ENCODE measurements around the gene EN1.

EN1 gene

DNA sequence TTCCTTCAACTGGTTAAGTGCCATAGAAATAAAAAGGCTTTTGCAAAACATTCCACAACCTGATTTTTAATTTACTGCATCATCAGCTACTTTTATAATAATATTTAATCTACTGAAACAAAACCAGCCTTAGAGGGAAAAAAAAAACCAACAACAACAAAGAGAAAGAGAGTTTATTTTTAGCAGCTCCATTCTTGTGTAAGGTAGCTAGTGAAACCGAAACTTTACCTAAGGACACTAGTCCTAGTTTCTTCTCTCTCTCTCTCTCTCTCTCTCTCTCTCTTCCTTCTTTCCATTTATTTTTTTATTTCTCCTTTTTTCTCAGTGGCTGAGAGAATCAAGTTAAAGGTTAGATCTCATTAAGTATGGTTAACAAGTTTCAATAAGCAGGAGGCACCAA lies 21.4 kb downstream of the EN1 start:
- in situ Hi-C loops (cut with MboI; ENCODE audit: low sequenced_read_pairs): no loop called here

- in situ Hi-C loops (cut with MboI; ENCODE audit: low sequenced_read_pairs): no loop called here
Observed at GRCh38 chr2:118823633-118824032, 23.8 kb downstream of the EN1 start.

DNA sequence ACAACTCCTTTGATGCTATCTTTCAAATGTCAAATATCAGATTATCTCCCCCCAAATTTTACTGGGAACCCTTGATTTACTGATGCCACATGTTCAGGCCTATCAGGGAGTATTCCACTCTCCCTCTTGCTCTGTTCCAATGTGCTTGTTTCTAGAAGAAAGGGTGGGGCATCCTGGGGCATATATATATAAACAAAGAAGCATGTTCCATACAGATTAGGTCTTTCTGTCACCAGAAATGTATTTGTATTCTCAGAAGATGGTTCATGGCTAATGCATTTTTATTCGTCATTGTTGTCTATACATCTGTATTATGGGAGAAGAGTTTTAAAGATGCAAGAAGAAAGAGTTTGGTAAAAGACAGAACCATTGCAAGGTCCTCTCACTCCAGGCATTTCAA lies 24.9 kb downstream of the EN1 start:
- in situ Hi-C loops (cut with MboI; ENCODE audit: low sequenced_read_pairs): no loop called here

DNA sequence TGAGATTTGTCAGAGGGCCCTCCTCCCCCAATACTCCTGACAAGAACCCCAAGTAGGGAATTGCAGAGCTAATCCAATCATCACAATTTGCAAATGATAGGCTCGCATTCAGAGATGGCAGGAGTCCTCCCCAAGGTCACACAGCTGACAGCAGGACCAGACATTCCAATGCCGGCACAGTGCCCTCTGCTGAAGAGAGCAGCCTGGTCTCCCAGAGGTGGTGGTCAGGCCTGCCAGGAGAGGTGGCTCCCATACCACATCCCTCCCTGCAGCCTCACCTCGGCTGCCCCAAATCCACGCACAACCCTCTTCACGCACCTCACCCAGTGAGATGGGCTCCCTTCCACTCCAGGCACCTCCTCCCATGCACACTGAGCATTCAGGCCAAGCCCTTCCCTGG lies 25.4 kb downstream of the EN1 start:
- in situ Hi-C loops (cut with MboI; ENCODE audit: low sequenced_read_pairs): no loop called here

DNA sequence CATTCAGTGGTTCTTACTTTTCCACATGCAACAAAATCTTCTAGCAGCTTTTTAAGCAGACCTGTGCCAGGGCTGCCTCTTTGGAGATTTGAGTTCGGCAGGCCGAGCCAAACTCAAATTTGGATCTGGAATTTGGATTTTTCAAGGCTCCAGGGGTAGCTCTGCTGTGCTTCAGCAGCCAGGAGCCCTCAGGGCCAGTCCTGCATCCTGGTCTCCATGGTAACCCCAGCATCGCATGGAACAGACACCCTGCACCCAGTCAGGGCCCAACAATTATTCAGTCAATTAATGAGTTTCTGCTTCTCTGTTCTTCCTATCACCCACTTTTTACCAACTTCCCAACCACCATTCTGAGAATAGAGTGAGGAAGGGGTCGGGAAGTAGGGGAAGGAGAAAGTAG lies 30.0 kb downstream of the EN1 start:
- in situ Hi-C loops (cut with MboI; ENCODE audit: low sequenced_read_pairs): no loop called here

- in situ Hi-C loops (cut with MboI; ENCODE audit: low sequenced_read_pairs): no loop called here
Observed at GRCh38 chr2:118816669-118817068, 30.8 kb downstream of the EN1 start.

DNA sequence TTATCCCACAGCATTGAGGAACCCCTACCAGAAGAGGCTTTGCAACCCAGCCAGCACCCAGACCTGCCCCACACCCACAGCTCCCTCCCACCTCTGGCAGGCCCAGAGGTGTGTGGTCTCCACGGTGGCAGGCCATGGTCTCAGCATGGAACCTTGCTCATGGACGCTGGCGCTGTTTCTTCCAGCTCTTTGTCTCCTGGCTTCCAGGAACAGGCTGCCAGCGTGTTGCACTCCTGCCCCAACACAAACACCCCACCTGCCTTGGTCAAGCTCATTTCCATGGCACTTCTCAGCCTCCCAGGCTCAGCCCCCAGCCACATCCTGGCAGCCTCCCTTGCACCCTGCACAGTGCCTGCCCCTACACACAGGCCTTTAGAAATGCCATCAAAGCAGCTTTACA lies 31.7 kb downstream of the EN1 start:
- in situ Hi-C loops (cut with MboI; ENCODE audit: low sequenced_read_pairs): no loop called here

DNA sequence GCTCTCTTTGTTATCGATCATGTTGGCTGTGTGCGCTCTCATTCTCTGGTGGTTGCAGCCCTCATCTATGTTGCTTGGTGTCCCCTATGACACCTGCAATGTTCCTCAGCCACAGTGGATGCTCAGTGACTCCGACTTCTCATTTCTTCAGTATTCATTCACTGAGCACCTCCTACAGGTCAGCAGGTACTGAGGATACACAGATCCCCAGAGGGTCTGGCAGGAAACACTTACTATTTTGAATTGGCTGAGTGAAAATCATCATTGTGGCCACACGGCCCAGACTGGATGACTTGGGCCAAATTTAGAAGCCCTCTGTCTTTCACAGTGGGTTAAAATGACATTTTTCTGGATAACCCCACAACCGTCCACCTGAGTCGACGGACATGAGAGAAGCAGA lies 32.1 kb downstream of the EN1 start:
- in situ Hi-C loops (cut with MboI; ENCODE audit: low sequenced_read_pairs): no loop called here

GRCh38 chr2:118814368-118814767 lies 33.1 kb downstream of the EN1 start:
- in situ Hi-C loops (cut with MboI; ENCODE audit: low sequenced_read_pairs): no loop called here

- in situ Hi-C loops (cut with MboI; ENCODE audit: low sequenced_read_pairs): no loop called here
Observed at GRCh38 chr2:118813601-118814339, 33.7 kb downstream of the EN1 start.

- in situ Hi-C loops (cut with MboI; ENCODE audit: low sequenced_read_pairs): no loop called here
Observed at GRCh38 chr2:118813111-118813510, 34.3 kb downstream of the EN1 start.

- in situ Hi-C loops (cut with MboI; ENCODE audit: low sequenced_read_pairs): no loop called here
Observed at GRCh38 chr2:118812552-118812951, 34.9 kb downstream of the EN1 start.

DNA sequence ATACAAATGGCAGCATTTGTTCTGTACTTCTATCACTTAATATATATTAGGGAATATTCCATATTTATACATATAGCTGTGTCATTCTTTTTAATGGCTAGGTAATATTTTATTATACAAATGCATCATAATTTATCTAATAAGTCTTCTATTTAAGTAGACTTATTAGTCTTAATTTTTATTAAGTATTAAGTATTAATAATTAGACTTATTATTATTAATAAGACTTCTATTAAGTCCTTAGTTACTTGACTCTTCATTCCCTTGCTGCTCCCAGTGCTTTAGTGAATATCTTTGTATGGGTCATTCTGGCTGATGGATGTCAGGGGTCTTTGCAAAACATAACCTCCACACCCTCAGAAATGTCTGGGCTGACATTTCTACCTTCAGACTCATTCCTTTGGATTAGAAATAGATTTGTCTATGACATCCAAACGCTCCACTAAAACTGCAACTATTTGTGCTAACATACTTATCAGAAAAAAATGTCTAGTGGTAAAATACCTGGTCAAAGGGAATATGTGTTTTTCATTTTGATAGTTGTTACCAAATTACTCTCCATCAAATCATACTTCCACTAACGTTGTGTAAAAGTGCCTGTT lies 35.8 kb downstream of the EN1 start:
- in situ Hi-C loops (cut with MboI; ENCODE audit: low sequenced_read_pairs): no loop called here

DNA sequence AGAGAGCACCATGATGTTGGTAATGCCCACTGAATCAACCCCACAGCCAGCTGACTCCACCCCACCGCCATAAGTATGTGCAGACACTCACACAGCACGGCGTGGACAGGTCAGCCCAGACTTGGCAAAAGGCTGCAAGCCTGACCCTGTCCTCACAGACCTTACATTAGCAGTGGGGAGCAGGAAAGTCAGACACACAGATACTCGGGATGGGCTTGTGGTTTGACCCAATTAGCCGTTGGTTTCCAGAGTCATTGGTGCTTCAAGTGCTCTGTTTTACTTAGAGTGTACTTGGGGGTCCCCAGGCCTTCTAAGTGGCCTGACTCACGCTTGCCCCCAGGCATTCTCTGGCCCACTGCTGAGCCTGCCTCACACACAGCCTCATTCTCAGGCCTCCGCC lies 36.7 kb downstream of the EN1 start:
- in situ Hi-C loops (cut with MboI; ENCODE audit: low sequenced_read_pairs): no loop called here

DNA sequence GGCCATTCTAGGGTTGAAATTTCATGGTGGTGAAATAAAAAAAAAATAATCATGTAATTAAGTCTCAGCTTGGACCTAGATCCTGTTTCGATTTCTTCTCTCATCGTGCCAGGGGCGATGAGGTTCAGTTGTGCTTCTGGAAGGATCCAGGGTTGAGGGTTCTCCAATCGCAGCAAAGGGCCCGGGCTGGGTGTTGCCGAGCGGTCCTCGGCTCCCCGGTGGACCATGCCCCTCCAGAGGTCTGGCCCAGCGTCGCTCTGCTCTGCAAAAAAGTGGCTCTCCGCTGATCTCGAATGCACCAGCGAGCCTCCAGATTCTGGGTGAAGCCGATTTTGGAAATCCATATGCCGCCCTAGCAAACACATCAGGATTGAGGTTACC lies 39.0 kb downstream of the EN1 start:
- in situ Hi-C loops (cut with MboI; ENCODE audit: low sequenced_read_pairs): no loop called here

- in situ Hi-C loops (cut with MboI; ENCODE audit: low sequenced_read_pairs): no loop called here
Observed at GRCh38 chr2:118807668-118808428, 39.6 kb downstream of the EN1 start.

DNA sequence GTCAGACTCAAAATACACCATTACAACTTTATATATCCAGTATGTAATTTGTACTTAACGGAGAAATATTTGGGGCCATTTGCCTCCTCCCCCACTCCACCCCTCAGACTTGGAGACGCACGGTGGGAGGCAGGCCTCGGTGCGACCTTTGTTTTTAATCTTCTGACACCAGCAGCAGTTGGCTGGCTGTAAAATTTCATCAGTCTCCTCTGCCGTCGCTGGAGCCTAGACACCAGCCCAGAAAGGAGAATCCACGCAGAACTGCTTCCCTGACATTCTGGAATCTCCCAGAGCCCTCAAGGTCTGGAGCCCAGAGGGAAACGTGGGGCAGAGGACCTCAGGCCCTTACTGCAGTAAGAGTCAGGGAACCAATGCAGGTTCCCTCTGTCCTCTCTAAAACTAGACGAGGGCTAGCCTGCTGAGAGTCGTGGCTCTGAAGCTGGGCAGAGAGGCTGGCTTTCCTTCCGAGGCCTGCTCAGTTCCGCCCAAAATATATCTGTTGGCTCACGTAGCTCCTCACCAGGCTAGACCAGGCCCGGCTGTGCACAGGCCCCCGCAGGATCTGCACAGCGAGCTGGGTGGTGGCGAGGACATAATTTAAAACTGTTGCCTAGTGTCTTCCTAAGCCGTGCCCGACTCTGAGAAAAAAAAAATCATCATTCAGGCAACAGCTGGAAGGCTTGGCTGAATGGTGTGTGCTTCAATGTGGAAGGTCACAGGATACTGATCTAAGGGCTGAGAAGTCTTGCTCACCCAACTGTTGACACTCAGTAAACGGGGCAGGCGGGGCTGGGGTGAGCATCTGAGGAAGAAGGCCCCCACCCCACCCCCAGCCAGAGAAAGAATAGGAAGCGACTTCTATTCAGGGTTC lies 40.4 kb downstream of the EN1 start:
- in situ Hi-C loops (cut with MboI; ENCODE audit: low sequenced_read_pairs): no loop called here

DNA sequence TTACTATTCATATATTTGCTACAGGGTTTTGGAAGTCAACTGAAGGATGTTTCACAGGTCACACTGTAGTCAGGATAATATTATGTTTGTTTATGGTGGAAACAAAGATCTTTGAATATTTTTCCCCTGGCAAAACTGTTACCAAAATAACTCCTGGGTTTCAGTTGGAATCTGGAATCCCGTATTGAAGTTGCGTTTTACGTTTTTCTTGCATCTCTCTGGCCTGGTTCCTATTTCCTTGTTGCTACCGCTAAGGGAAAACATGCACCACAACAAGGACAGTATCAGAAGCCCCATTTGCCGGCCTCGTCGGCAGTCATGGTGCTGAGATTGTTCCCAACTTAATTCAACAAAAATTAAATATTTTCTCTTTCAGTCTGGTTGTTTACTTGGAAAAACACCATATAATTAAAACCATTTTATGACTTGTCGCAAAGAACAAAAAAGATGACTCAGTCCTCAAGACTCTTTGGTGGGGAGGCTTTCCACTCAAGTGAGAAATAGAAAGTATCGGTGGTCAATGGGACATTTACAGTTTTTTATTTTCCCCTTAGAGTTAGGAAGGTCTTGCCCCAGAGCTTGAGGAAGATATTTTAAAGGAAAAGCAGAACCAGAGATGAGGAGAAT lies 42.3 kb downstream of the EN1 start:
- in situ Hi-C loops (cut with MboI; ENCODE audit: low sequenced_read_pairs): no loop called here

DNA sequence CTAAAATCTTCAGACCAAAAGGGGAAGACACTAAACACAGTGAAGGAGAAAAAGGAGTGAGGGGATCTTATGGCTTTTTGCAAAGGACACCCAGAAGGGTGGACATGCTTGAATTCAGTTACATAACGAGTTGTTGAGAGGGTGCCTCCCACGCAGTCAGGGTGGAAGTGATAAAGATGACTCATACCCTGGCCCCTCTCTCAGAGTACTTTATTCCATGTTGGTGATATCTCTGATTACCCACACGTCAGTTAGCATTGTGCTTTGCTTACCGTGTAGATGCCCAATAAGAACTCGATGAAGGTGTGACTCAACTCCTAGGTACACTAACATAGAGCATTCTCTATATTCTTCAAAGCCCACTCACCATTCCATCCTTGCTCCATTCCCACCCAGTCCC lies 44.4 kb downstream of the EN1 start:
- in situ Hi-C loops (cut with MboI; ENCODE audit: low sequenced_read_pairs): no loop called here

GRCh38 chr2:118801151-118801550 lies 46.3 kb downstream of the EN1 start:
- in situ Hi-C loops (cut with MboI; ENCODE audit: low sequenced_read_pairs): no loop called here

GRCh38 chr2:118800736-118801135 lies 46.7 kb downstream of the EN1 start:
- in situ Hi-C loops (cut with MboI; ENCODE audit: low sequenced_read_pairs): no loop called here
